ENCODE data around the gene COG5.
A peak's percentile ranks its signal among the peaks of the same experiment; 100 is the strongest.

The COG5 gene

GRCh38 chr7:107502797-107503196, 60.9 kb downstream of the COG5 start:
- CTCF ChIA-PET, result no interaction called here
- TF ChIP-seq CTCF (conservative IDR thresholded peaks at IDR 0.05; ENCODE audit: low read depth), result no peak
- no peak overlapping the region for H3K27ac ChIP-seq
- no peak for DNase-seq (ENCODE audit: low spot score)
- POLR2A ChIA-PET (ENCODE audit: low non-redundant PET), result no interaction called here

- no peak for DNase-seq (ENCODE audit: low spot score)
- no peak overlapping the region for H3K27ac ChIP-seq
- ChIA-PET CTCF (interaction anchor here (0.6 kb wide), 1 partner anchor 15 kb away, joined by 3 read pairs; no protein-coding TSS in a partner anchor), POLR2A (ENCODE audit: low non-redundant PET) (no interaction called here)
- TF ChIP-seq CTCF (conservative IDR thresholded peaks at IDR 0.05; ENCODE audit: low read depth), result no peak
Observed at GRCh38 chr7:107502154-107502553, 61.6 kb downstream of the COG5 start.

DNA sequence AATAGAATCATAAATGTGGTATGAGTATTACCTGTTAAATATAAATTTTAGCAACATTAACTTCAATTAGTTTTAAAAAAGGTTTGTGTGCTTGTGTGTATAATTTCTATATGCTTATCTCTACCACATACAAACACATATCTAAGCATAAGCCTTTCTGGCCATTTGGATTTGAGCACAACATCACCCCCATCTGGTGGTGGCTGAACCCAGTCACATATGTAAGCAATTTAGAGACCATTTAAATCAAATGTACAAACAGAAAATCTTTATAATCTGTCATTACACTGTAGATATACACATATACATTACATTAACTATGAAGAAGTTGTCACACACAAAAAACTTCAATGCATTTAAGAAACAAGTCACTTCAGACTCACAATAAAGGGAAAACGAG, 62.1 kb downstream of the COG5 start:
- TF ChIP-seq CTCF (conservative IDR thresholded peaks at IDR 0.05; ENCODE audit: low read depth), result peak; percentile 18; the same call in 1 of the 2 replicates
- DNase-seq (ENCODE audit: low spot score), result peak; percentile 8

GRCh38 chr7:107499731-107500130, 64.0 kb downstream of the COG5 start:
- POLR2A ChIA-PET (ENCODE audit: low non-redundant PET), result no interaction called here

More for the DNA sequence above, 62.1 kb downstream of the COG5 start:
- no peak overlapping the region for H3K27ac ChIP-seq
- POLR2A ChIA-PET (ENCODE audit: low non-redundant PET), result no interaction called here
- CTCF ChIA-PET, result interaction anchor here (0.6 kb wide), 1 partner anchor 15 kb away, joined by 3 read pairs; no protein-coding TSS in a partner anchor

GRCh38 chr7:107495516-107495915, 68.2 kb downstream of the COG5 start:
- POLR2A ChIA-PET (ENCODE audit: low non-redundant PET), result no interaction called here
- CTCF ChIA-PET, result interaction anchor here (0.6 to 1.0 kb wide), 2 partner anchors 10 to 98 kb away, joined by 3 to 4 read pairs; no protein-coding TSS in a partner anchor

More at GRCh38 chr7:107499731-107500130, 64.0 kb downstream of the COG5 start:
- H3K27ac ChIP-seq, result no peak overlapping the region
- no peak for TF ChIP-seq CTCF (conservative IDR thresholded peaks at IDR 0.05; ENCODE audit: low read depth)
- DNase-seq (ENCODE audit: low spot score), result no peak
- CTCF ChIA-PET, result no interaction called here

DNA sequence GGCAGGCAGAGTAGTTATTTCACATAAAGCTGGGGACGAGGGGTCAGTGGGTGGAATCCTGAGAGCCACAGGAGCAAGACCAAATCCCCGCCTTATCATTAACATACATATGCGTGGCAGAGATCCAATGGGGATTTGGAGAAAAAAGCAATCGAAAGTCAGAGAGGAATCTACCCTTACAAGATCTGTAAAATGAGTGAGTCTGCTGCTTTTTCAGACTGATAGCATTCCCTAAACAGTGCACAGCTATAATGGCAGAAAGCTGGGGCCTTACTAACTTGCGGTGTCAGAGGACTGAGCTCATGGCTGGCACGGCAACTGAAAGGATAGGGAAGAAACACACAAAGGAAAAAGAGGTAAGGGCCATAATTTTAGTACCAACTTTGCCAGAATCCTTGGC, 68.8 kb downstream of the COG5 start:
- no peak for TF ChIP-seq CTCF (conservative IDR thresholded peaks at IDR 0.05; ENCODE audit: low read depth)
- POLR2A ChIA-PET (ENCODE audit: low non-redundant PET), result no interaction called here
- DNase-seq (ENCODE audit: low spot score), result no peak
- CTCF ChIA-PET, result interaction anchor here (1.0 kb wide), 1 partner anchor 10 kb away, joined by 4 read pairs; no protein-coding TSS in a partner anchor
- no peak overlapping the region for H3K27ac ChIP-seq

More at GRCh38 chr7:107495516-107495915, 68.2 kb downstream of the COG5 start:
- no peak overlapping the region for H3K27ac ChIP-seq
- DNase-seq (ENCODE audit: low spot score), result no peak
- TF ChIP-seq CTCF (conservative IDR thresholded peaks at IDR 0.05; ENCODE audit: low read depth), result no peak
